Trophoblast cell (in vitro differentiated cells and primary cell): ENCODE data around the gene PJA2.

Source experiments
- DNase-seq, 2 donors: peaks; one replicate each; pipeline ENCODE4 v3.0.0-alpha.2; 2016
- H2AFZ ChIP-seq: 2 replicates; pipeline ENCODE4 v1.6.1; 2013; ENCODE audit warnings: low read length, moderate library complexity, mild to moderate bottlenecking; ENCODE audit not compliant: insufficient read depth, poor library complexity
- H2AK5ac ChIP-seq: 2 replicates; pipeline ENCODE4 v1.6.1; 2013; ENCODE audit warnings: mild to moderate bottlenecking, low read length
- H2BK120ac ChIP-seq: 2 replicates; pipeline ENCODE4 v1.6.1; 2013; ENCODE audit warnings: low read length, mild to moderate bottlenecking, moderate library complexity; ENCODE audit not compliant: insufficient read depth, poor library complexity
- H2BK12ac ChIP-seq: 2 replicates; pipeline ENCODE4 v1.6.1; 2013; ENCODE audit warnings: mild to moderate bottlenecking, low read length, moderate library complexity
- H2BK5ac ChIP-seq: 2 replicates; pipeline ENCODE4 v1.6.1; 2013; ENCODE audit warnings: low read length, low read depth, moderate library complexity, mild to moderate bottlenecking; ENCODE audit not compliant: poor library complexity
- H3K14ac ChIP-seq: 2 replicates; pipeline ENCODE4 v1.6.1; 2013; ENCODE audit warnings: mild to moderate bottlenecking, low read length
- H3K18ac ChIP-seq: 2 replicates; pipeline ENCODE4 v1.6.1; 2013; ENCODE audit warnings: mild to moderate bottlenecking, low read length
- H3K23ac ChIP-seq: 2 replicates; pipeline ENCODE4 v1.6.1; 2013; ENCODE audit warnings: low read length
- H3K27ac ChIP-seq: 2 replicates; pipeline ENCODE4 v1.5.1; 2013; ENCODE audit warnings: low read depth, mild to moderate bottlenecking, inconsistent platforms, low read length, moderate library complexity
- H3K27me3 ChIP-seq: 2 replicates; pipeline ENCODE4 v1.6.1; 2013; ENCODE audit warnings: inconsistent platforms, mild to moderate bottlenecking, low read length, moderate library complexity; ENCODE audit not compliant: insufficient read depth
- H3K36me3 ChIP-seq, 2 experiments: 1 replicate in 1 of 2; 2 replicates in 1 of 2; pipeline ENCODE4 v1.6.1; 2013; ENCODE audit warnings: low read length in 2 of 2, mild to moderate bottlenecking in 2 of 2, moderate library complexity in 1 of 2; ENCODE audit not compliant: insufficient read depth in 2 of 2, control insufficient read depth in 1 of 2
- H3K4ac ChIP-seq: 2 replicates; pipeline ENCODE4 v1.6.1; 2013; ENCODE audit warnings: low read depth, mild to moderate bottlenecking, low read length, moderate library complexity
- H3K4me1 ChIP-seq, 2 experiments: 1 replicate in 1 of 2; 2 replicates in 1 of 2; pipeline ENCODE4 v1.6.1; 2013; ENCODE audit warnings: low read length in 2 of 2, mild to moderate bottlenecking in 2 of 2, moderate library complexity in 1 of 2; ENCODE audit not compliant: insufficient read depth in 2 of 2, control insufficient read depth in 1 of 2
- H3K4me2 ChIP-seq: 2 replicates; pipeline ENCODE4 v1.6.1; 2013; ENCODE audit warnings: inconsistent platforms, mild to moderate bottlenecking, low read length, moderate library complexity
- H3K4me3 ChIP-seq: 2 replicates; pipeline ENCODE4 v1.5.1; 2013; ENCODE audit warnings: mild to moderate bottlenecking, low read depth, low read length, inconsistent platforms
- H3K79me1 ChIP-seq: one replicate; pipeline ENCODE4 v1.6.1; 2013; ENCODE audit warnings: low read length
- H3K79me2 ChIP-seq: 2 replicates; pipeline ENCODE4 v1.6.1; 2013; ENCODE audit warnings: low read length, mild to moderate bottlenecking; ENCODE audit not compliant: control insufficient read depth, insufficient read depth, poor library complexity
- H3K9ac ChIP-seq: 2 replicates; pipeline ENCODE4 v1.6.1; 2013; ENCODE audit warnings: mild to moderate bottlenecking, low read length
- H3K9me3 ChIP-seq: 2 replicates; pipeline ENCODE4 v1.6.1; 2013; ENCODE audit warnings: low read depth, mild to moderate bottlenecking, control low read depth, inconsistent platforms, low read length; ENCODE audit not compliant: insufficient read depth
- H4K12ac ChIP-seq: 2 replicates; pipeline ENCODE4 v1.6.1; 2013; ENCODE audit warnings: low read depth, mild to moderate bottlenecking, low read length, moderate library complexity
- H4K8ac ChIP-seq: 2 replicates; pipeline ENCODE4 v1.6.1; 2013; ENCODE audit warnings: low read depth, mild to moderate bottlenecking, low read length, moderate library complexity
- H4K91ac ChIP-seq: one replicate; pipeline ENCODE4 v1.6.1; 2013; ENCODE audit warnings: low read depth, mild to moderate bottlenecking, low read length, moderate library complexity
- WGBS: extraction: QIAGEN DNeasy Blood & Tissue Kit; methylation state at CpG from one replicate; pipeline ENCODE4 v1.1.7; 2013; ENCODE audit warnings: missing lambda C conversion rate; ENCODE audit not compliant: insufficient read length, insufficient coverage; ENCODE audit errors: extremely low coverage; 5-methylcytosine and 5-hydroxymethylcytosine counted together

PJA2 gene

GRCh38 chr5:109359642-109360041, 50.1 kb downstream of the PJA2 start:
- Histone ChIP-seq H3K79me1 (no peaks in the 10 kb centered on the region), H3K9ac (no peak overlapping the region), H3K23ac (no peak overlapping the region), H3K4me1 (no peaks in the 10 kb centered on the region), H2AK5ac (no peak overlapping the region), H4K12ac (no peak overlapping the region), H3K9me3 (no peaks in the 10 kb centered on the region), H2BK12ac (no peak overlapping the region), H2BK120ac (no peak overlapping the region), H3K4me3 (no peak overlapping the region), H3K27me3 (no peaks in the 10 kb centered on the region), H3K18ac (no peak overlapping the region), H3K27ac (no peak overlapping the region), H3K4me2 (no peak overlapping the region), H2BK5ac (no peak overlapping the region), H3K4ac (no peak overlapping the region), H2AFZ (no peak overlapping the region), H3K79me2 (no peaks in the 10 kb centered on the region), H4K91ac (no peak overlapping the region), H3K36me3 (peaks cover 5 to 10% of the 10 kb centered on the region in 2 experiments), H4K8ac (no peak overlapping the region), H3K14ac (no peak overlapping the region)
- WGBS, result no CpG with 5 or more reads among the region's 3 CpGs
- no peak for DNase-seq

- Histone ChIP-seq H3K79me1 (no peaks in the 10 kb centered on the region), H2BK12ac (no peak overlapping the region), H4K8ac (no peak overlapping the region), H4K91ac (no peak overlapping the region), H2BK5ac (no peak overlapping the region), H3K27me3 (no peaks in the 10 kb centered on the region), H3K23ac (no peak overlapping the region), H2AFZ (no peak overlapping the region), H3K4me1 (no peaks in the 10 kb centered on the region), H3K36me3 (peaks cover 5 to 11% of the 10 kb centered on the region in 2 experiments), H3K4ac (no peak overlapping the region), H3K18ac (no peak overlapping the region), H3K4me3 (no peak overlapping the region), H3K79me2 (no peaks in the 10 kb centered on the region), H3K27ac (no peak overlapping the region), H3K14ac (no peak overlapping the region), H4K12ac (no peak overlapping the region), H3K4me2 (no peak overlapping the region), H2BK120ac (no peak overlapping the region), H2AK5ac (no peak overlapping the region), H3K9ac (no peak overlapping the region), H3K9me3 (no peaks in the 10 kb centered on the region)
- no peak for DNase-seq
- no CpG with 5 or more reads among the region's 2 CpGs for WGBS
Observed at GRCh38 chr5:109357807-109358206, 52.0 kb downstream of the PJA2 start.

- H3K14ac ChIP-seq, result no peak overlapping the region
- no peak overlapping the region for H3K27ac ChIP-seq
- H2BK5ac ChIP-seq, result no peak overlapping the region
- H3K4ac ChIP-seq, result no peak overlapping the region
- no peak overlapping the region for H3K18ac ChIP-seq
- no peak overlapping the region for H2BK12ac ChIP-seq
- H2AK5ac ChIP-seq, result no peak overlapping the region
- H2AFZ ChIP-seq, result no peak overlapping the region
- H3K9me3 ChIP-seq, result no peaks in the 10 kb centered on the region
- no peak overlapping the region for H3K9ac ChIP-seq
- WGBS, result no CpG with 5 or more reads among the region's 2 CpGs
- no peaks in the 10 kb centered on the region for H3K27me3 ChIP-seq
- no peak overlapping the region for H3K4me2 ChIP-seq
- no peak overlapping the region for H4K8ac ChIP-seq
- H3K4me3 ChIP-seq, result no peak overlapping the region
- peak overlapping the region; percentile 30 for H4K12ac ChIP-seq
- no peaks in the 10 kb centered on the region for H3K79me1 ChIP-seq
- no peak overlapping the region for H2BK120ac ChIP-seq
- no peaks in the 10 kb centered on the region for H3K79me2 ChIP-seq
- no peak overlapping the region for H4K91ac ChIP-seq
- peaks cover 3 to 7% of the 10 kb centered on the region in 2 experiments for H3K36me3 ChIP-seq
- DNase-seq, result peak; percentile 0 to 10
- H3K23ac ChIP-seq, result no peak overlapping the region
- H3K4me1 ChIP-seq, result no peaks in the 10 kb centered on the region
Observed at GRCh38 chr5:109354761-109355160, 55.0 kb downstream of the PJA2 start.

- H3K23ac ChIP-seq, result no peak overlapping the region
- peak in 1 of 2 donors; percentile 7 for DNase-seq
- no peaks in the 10 kb centered on the region for H3K79me2 ChIP-seq
- no peak overlapping the region for H4K12ac ChIP-seq
- H2AK5ac ChIP-seq, result no peak overlapping the region
- no peak overlapping the region for H4K8ac ChIP-seq
- no peaks in the 10 kb centered on the region for H3K4me1 ChIP-seq
- no peak overlapping the region for H3K4ac ChIP-seq
- H2BK120ac ChIP-seq, result no peak overlapping the region
- H3K36me3 ChIP-seq, result peaks cover 9% of the 10 kb centered on the region in 2 experiments
- no peak overlapping the region for H2BK12ac ChIP-seq
- no CpG with 5 or more reads among the region's 2 CpGs for WGBS
- no peak overlapping the region for H3K27ac ChIP-seq
- no peak overlapping the region for H3K4me2 ChIP-seq
- H2BK5ac ChIP-seq, result no peak overlapping the region
- H2AFZ ChIP-seq, result no peak overlapping the region
- no peak overlapping the region for H3K4me3 ChIP-seq
- no peaks in the 10 kb centered on the region for H3K79me1 ChIP-seq
- no peak overlapping the region for H3K9ac ChIP-seq
- no peak overlapping the region for H3K18ac ChIP-seq
- H4K91ac ChIP-seq, result no peak overlapping the region
- H3K14ac ChIP-seq, result no peak overlapping the region
- no peaks in the 10 kb centered on the region for H3K9me3 ChIP-seq
- no peaks in the 10 kb centered on the region for H3K27me3 ChIP-seq
Observed at GRCh38 chr5:109351988-109352864, 57.5 kb downstream of the PJA2 start.
